K562 (cell line): Measurements from ENCODE around the gene NRXN2. TPM values are rescaled to one million over a fixed set of nuclear protein-coding genes. Genes with fewer than 3 reads are reported as not detected.

Experiments used
- ATAC-seq: fragments of 200-7000 bp; cut with Tn5 transposase; 3 replicates; pipeline ENCODE4 v1.9.1; 2020; ENCODE audit warnings: moderate library complexity
- BruUV-seq: library from RNA; stranded (reverse); fragments of 400-500 nt; replicated peaks from 2 replicates; lab custom pipeline; 2021; lab: Mats Ljungman, UMichigan
- CTCF ChIA-PET: fragments of 300-600 bp; formaldehyde crosslinking; extraction: SDS; loops from one replicate; lab custom pipeline; 2021; ENCODE audit warnings: low intra/inter-chr PET ratio; lab: Yijun Ruan, JAX
- POLR2A ChIA-PET: fragments of 300-600, 350-650 bp; sonication (Branson Sonifier 250); formaldehyde crosslinking; extraction: SDS; loops from one replicate; lab custom pipeline; 2021; ENCODE audit warnings: antibody characterized with exemption, inconsistent platforms; lab: Yijun Ruan, JAX
- DNase-seq, 4 experiments: peaks; one replicate each; pipeline versions ENCODE4 v3.0.0 to v3.0.0-alpha.2; 2011 to 2018; ENCODE audit warnings: low spot score in 3 of 4, mixed read lengths in 3 of 4; ENCODE audit errors: extremely low read depth in 1 of 4
- FAIRE-seq: peaks from 2 replicates; lab custom pipeline; 2011; peaks lifted over from hg19 to GRCh38; lab: Jason Lieb, UNC
- H2AFZ ChIP-seq: 2 replicates; pipeline ENCODE4 v1.6.0; 2011; ENCODE audit warnings: low read depth, low read length, control low read depth, inconsistent platforms
- H3K27ac ChIP-seq: fragments of 200-600 bp; 3 replicates; pipeline ENCODE4 v1.8.0; 2011; ENCODE audit warnings: low read depth, mild to moderate bottlenecking, control low read depth, inconsistent platforms, low read length, moderate library complexity, mixed read lengths; ENCODE audit errors: extremely low read depth
- H3K27me3 ChIP-seq, 2 experiments: fragments of 300-600 bp in 1 of 2; 2 replicates in 1 of 2; 3 replicates in 1 of 2; pipeline versions ENCODE4 v1.6.0 to v1.8.0; 2011; ENCODE audit warnings: inconsistent platforms in 2 of 2, low read length in 2 of 2, mild to moderate bottlenecking in 1 of 2, mixed read lengths in 1 of 2, moderate library complexity in 1 of 2; ENCODE audit not compliant: control insufficient read depth in 2 of 2, insufficient read depth in 2 of 2
- H3K36me3 ChIP-seq: fragments of 300-600 bp; 3 replicates; pipeline ENCODE4 v1.8.0; 2011; ENCODE audit warnings: mild to moderate bottlenecking, low read length, inconsistent platforms; ENCODE audit not compliant: control insufficient read depth, insufficient read depth
- H3K4me1 ChIP-seq, 2 experiments: fragments of 200-600 bp in 1 of 2; replicated peaks in 1 of 2; 2 replicates in 1 of 2; 3 replicates in 1 of 2; pipeline versions ENCODE4 v1.5.1 to v1.8.0; 2011; ENCODE audit warnings: inconsistent platforms in 2 of 2, low read length in 2 of 2, mild to moderate bottlenecking in 1 of 2, mixed read lengths in 1 of 2, moderate library complexity in 1 of 2; ENCODE audit not compliant: control insufficient read depth in 2 of 2, insufficient read depth in 2 of 2
- H3K4me2 ChIP-seq: 2 replicates; pipeline ENCODE4 v1.6.1; 2011; ENCODE audit warnings: low read length, control low read depth, inconsistent platforms, mixed read lengths; ENCODE audit not compliant: insufficient read depth
- H3K4me3 ChIP-seq: fragments of 200-600 bp; sonication (generic), shearing (Covaris generic); 2 replicates; pipeline ENCODE4 v1.5.1; 2016; ENCODE audit warnings: control low read depth, inconsistent platforms
- H3K79me2 ChIP-seq: fragments of 200-600 bp; 3 replicates; pipeline ENCODE4 v1.8.0; 2011; ENCODE audit warnings: low read length, inconsistent platforms; ENCODE audit not compliant: control insufficient read depth, insufficient read depth
- H3K9ac ChIP-seq, 2 experiments: 2 replicates each; pipeline versions ENCODE4 v1.6.0 to v1.6.1; 2011; ENCODE audit warnings: low read depth in 2 of 2, low read length in 2 of 2, control low read depth in 1 of 2, inconsistent platforms in 1 of 2, mild to moderate bottlenecking in 1 of 2, mixed read lengths in 1 of 2; ENCODE audit not compliant: insufficient read depth in 1 of 2
- H3K9me1 ChIP-seq: one replicate; pipeline ENCODE4 v1.6.0; 2011; ENCODE audit warnings: inconsistent platforms, mild to moderate bottlenecking, low read length, moderate library complexity; ENCODE audit not compliant: control insufficient read depth, insufficient read depth
- H3K9me3 ChIP-seq: replicated peaks from 2 replicates; pipeline ENCODE4 v1.5.1; 2011; ENCODE audit warnings: low read depth, low read length, inconsistent platforms; ENCODE audit not compliant: control insufficient read depth, insufficient read depth
- H4K20me1 ChIP-seq: replicated peaks from 2 replicates; pipeline ENCODE4 v1.6.1; 2011; ENCODE audit warnings: low read length, inconsistent platforms, mixed read lengths; ENCODE audit not compliant: control insufficient read depth, insufficient read depth
- CCAR2 ChIP-seq: fragments of 200-400 bp; formaldehyde crosslinking; IDR thresholded peaks from 2 replicates; pipeline ENCODE4 v1.6.1; 2017; ENCODE audit warnings: mild to moderate bottlenecking, low read depth, low read length
- E2F6 ChIP-seq, 2 experiments: IDR thresholded peaks; 2 replicates each; pipeline ENCODE4 v1.6.1; 2011; ENCODE audit warnings: borderline replicate concordance in 1 of 2, control low read depth in 1 of 2, low read depth in 1 of 2, low read length in 1 of 2, mild to moderate bottlenecking in 1 of 2, mixed read lengths in 1 of 2, moderate library complexity in 1 of 2; ENCODE audit not compliant: insufficient read depth in 1 of 2, insufficient read length in 1 of 2, poor library complexity in 1 of 2, severe bottlenecking in 1 of 2; ENCODE audit errors: extremely low read depth in 1 of 2
- ELK1 ChIP-seq: sonication (generic); formaldehyde crosslinking; IDR thresholded peaks from 2 replicates; pipeline ENCODE4 v1.8.1; 2022; ENCODE audit warnings: missing genetic modification reagents
- GTF2A2 ChIP-seq: IDR thresholded peaks from 2 replicates; pipeline ENCODE4 v1.6.1; 2016; ENCODE audit warnings: mild to moderate bottlenecking, missing genetic modification characterization, missing compliant biosample characterization
- HBP1 ChIP-seq: fragments of 450-650 bp; formaldehyde crosslinking; IDR thresholded peaks from 2 replicates; pipeline ENCODE4 v1.4.0; 2022; ENCODE audit warnings: missing genetic modification characterization
- HDAC6 ChIP-seq: IDR thresholded peaks from 2 replicates; pipeline ENCODE4 v1.6.1; 2012; ENCODE audit warnings: low read depth, mild to moderate bottlenecking, control low read depth, inconsistent platforms, low read length, moderate library complexity
- HMBOX1 ChIP-seq: sonication (generic); IDR thresholded peaks from 2 replicates; pipeline ENCODE4 v1.6.1; 2016
- HMGN3 ChIP-seq: IDR thresholded peaks from 2 replicates; pipeline ENCODE4 v1.6.1; 2011; ENCODE audit warnings: borderline replicate concordance, low read depth, mild to moderate bottlenecking, mixed read lengths, low read length; ENCODE audit not compliant: insufficient read length; ENCODE audit errors: extremely low read depth
- MAFG ChIP-seq: fragments of 450-650 bp; conservative IDR thresholded peaks from 2 replicates; pipeline ENCODE4 v1.6.1; 2016; ENCODE audit warnings: missing genetic modification characterization, missing compliant biosample characterization
- SETDB1 ChIP-seq: IDR thresholded peaks from one replicate; pipeline ENCODE4 v1.6.1; 2012; ENCODE audit warnings: low read length, control low read depth, inconsistent platforms
- SRSF3 ChIP-seq: fragments of 200-400 bp; formaldehyde crosslinking; IDR thresholded peaks from 2 replicates; pipeline ENCODE4 v1.6.1; 2016; ENCODE audit warnings: mild to moderate bottlenecking, low read length, moderate library complexity; ENCODE audit not compliant: insufficient read depth
- ZBTB33 ChIP-seq: sonication (generic); formaldehyde crosslinking; IDR thresholded peaks from 2 replicates; pipeline ENCODE4 v1.8.1; 2023; ENCODE audit warnings: mild to moderate bottlenecking, missing genetic modification reagents
- ZFP36 ChIP-seq: fragments of 150-350 bp; IDR thresholded peaks from 2 replicates; pipeline ENCODE4 v1.6.1; 2018; ENCODE audit warnings: low read length, low read depth; ENCODE audit not compliant: partially characterized antibody
- WGBS: fragments of 100-300 bp; shearing (Covaris generic); methylation state at CpG from one replicate; pipeline ENCODE4 v1.1.6; 2016; ENCODE audit warnings: low coverage, mixed read lengths; ENCODE audit not compliant: insufficient coverage; ENCODE audit errors: missing lambda C conversion rate; 5-methylcytosine and 5-hydroxymethylcytosine counted together
- in situ Hi-C: fragments of 300-500 bp; cut with MboI; formaldehyde crosslinking; loops from 4 replicates; pipeline ENCODE4 v1.15.0; 2018; ENCODE audit warnings: inconsistent platforms, mixed read lengths
- intact Hi-C: fragments of 100-400 bp; cut with micrococcal nuclease; formaldehyde crosslinking; loops from 2 replicates; pipeline ENCODE4 v1.14.2; 2022
- polyA plus RNA-seq, 8 experiments: library from polyadenylated mRNA; depleted of rRNA in 4 of 8; stranded (reverse) in 5 of 8; unstranded in 3 of 8; fragments of >200 nt; fragmentation: Nextera tagmentation in 2 of 8; fragmentation: Illumina TruSeq in 1 of 8; extraction: Ambion mirVana in 2 of 8; extraction: Trizol in 1 of 8; gene quantifications; 2 replicates each; pipeline versions ENCODE4 v1.2.1 to v1.2.3, GENCODE V29; 2011 to 2014; ENCODE audit warnings: inconsistent platforms in 1 of 8, missing spikeins in 1 of 8
- total RNA-seq, 7 experiments: library from RNA; depleted of rRNA in 6 of 7; stranded (reverse); fragments of >200 nt in 6 of 7; fragmentation: Illumina TruSeq in 2 of 7; extraction: Trizol in 2 of 7; gene quantifications; 2 replicates each; pipeline versions ENCODE4 v1.2.1 to v1.2.3, GENCODE V29; 2011 to 2021; ENCODE audit warnings: low replicate concordance in 1 of 7

Gene NRXN2
- total and polyA plus RNA-seq, 9 of the 15 experiments (the other 6 are each of a cell fraction or from before 2014, with no cell fraction given) = 0.07 to 0.47 (median 0.15) TPM; not detected in 4

GRCh38 chr11:64713016-64713707, 9.8 kb downstream of the NRXN2 start:
- 47% methylated on average over 21 of the region's 111 CpGs for WGBS
- in situ Hi-C loops = no loop called here
- peaks cover 12 to 41% of the 10 kb centered on the region in 2 experiments for H3K4me1 ChIP-seq
- H3K79me2 ChIP-seq = no peaks in the 10 kb centered on the region
- peaks cover 31 to 48% of the 10 kb centered on the region in 2 experiments for H3K27me3 ChIP-seq
- no peaks in the 10 kb centered on the region for H3K9me1 ChIP-seq
- ATAC-seq = no peak
- CTCF ChIA-PET = no interaction called here
- intact Hi-C loops = no loop called here
- no peak overlapping the region for H3K9ac ChIP-seq
- peak in 2 of 4 experiments; percentile 27 to 33 for DNase-seq
- H3K4me3 ChIP-seq = no peak overlapping the region
- H3K9me3 ChIP-seq = no peaks in the 10 kb centered on the region; the same call in 1 of the 2 replicates
- H2AFZ ChIP-seq = no peak overlapping the region
- BruUV-seq = no TSS peak
- no peaks in the 10 kb centered on the region for H3K36me3 ChIP-seq
- H3K27ac ChIP-seq = no peak overlapping the region
- POLR2A ChIA-PET = interaction anchor here (0.6 to 1.1 kb wide), 5 partner anchors 9 to 487 kb away, joined by 3 read pairs; partner anchors contain the start of genes NUDT22 and TRPT1
- H3K4me2 ChIP-seq = no peak overlapping the region
- no peak for FAIRE-seq
- H4K20me1 ChIP-seq = peaks cover 14% of the 10 kb centered on the region
- TF ChIP-seq SETDB1 = no peak
- no peak for TF ChIP-seq HBP1 (CRISPR knock-in tag)
- TF ChIP-seq ZBTB33 (CRISPR knock-in tag) = peak; percentile 80; the same call in 1 of the 2 replicates
- no peak for TF ChIP-seq MAFG (tag)
- 0 out of 2 replicates have a peak, but pooled peaks have one; percentile 33 for TF ChIP-seq HDAC6
- no peak for TF ChIP-seq ZFP36
- TF ChIP-seq HMGN3 = peak; percentile 15
- no peak for TF ChIP-seq GTF2A2
- no peak for TF ChIP-seq ELK1 (CRISPR knock-in tag)
- no peak for TF ChIP-seq CCAR2
- no peak for TF ChIP-seq SRSF3
- TF ChIP-seq E2F6 (IDR thresholded peaks at IDR 0.05; ENCODE audit: borderline replicate concordance in 1 of 2, extremely low read depth in 1 of 2, insufficient read depth in 1 of 2, insufficient read length in 1 of 2, low read depth in 1 of 2, low read length in 1 of 2, poor library complexity in 1 of 2, severe bottlenecking in 1 of 2) = peak in 1 of 2 experiments; percentile 28
- no peak for TF ChIP-seq HMBOX1
